ENCODE measurements around the gene GTF2H2C_2.
"Not testable (repeated sequence)": the region's sequence is repeated elsewhere in the genome, so short reads cannot be mapped to it uniquely, and the experiment has no call there.

The GTF2H2C_2 gene

DNA sequence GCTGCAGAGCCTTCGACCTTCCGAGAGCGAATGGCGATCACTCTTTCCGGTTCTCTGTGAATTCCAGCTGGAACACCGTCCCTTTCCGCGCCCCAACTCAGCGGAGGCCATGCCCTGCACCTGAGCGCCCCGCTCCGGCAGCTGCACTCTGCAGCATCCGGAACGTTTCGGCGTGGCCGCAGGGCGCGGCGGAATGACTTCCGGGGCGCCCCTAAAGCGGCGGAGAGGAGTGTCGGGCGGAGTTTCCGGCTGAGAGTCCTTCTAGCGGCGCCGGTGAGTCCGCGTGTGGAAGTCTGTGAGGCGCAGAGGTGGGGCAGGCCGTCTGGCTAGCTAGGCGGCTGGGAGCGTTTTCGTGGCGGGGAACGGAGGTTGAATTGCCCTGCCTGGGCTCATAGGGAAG lies at the start of gene GTF2H2C_2:
GTF2H2C_2 (plus strand) TSS at position 252 of the 400 bp plus-strand sequence.
- H3K4me3 ChIP-seq (ENCODE audit: low read depth, low read length); H3K27me3 ChIP-seq (replicated peaks); H3K27ac ChIP-seq; in situ Hi-C loops (cut with HindIII; ENCODE audit: low pct_ligation_motif_present, low sequenced_read_pairs); H3K36me3 ChIP-seq (replicated peaks); DNase-seq: not testable (repeated sequence)

GRCh38 chr5:70400984-70401686 lies 14.0 kb upstream of the GTF2H2C_2 start:
- peak; percentile 61 for DNase-seq
- H3K36me3 ChIP-seq (replicated peaks); in situ Hi-C loops (cut with HindIII; ENCODE audit: low pct_ligation_motif_present, low sequenced_read_pairs); H3K27me3 ChIP-seq (replicated peaks): not testable (repeated sequence)
- peak overlapping the region; percentile 62 for H3K4me3 ChIP-seq (ENCODE audit: low read depth, low read length)
- H3K27ac ChIP-seq = peak overlapping the region; percentile 49

DNA sequence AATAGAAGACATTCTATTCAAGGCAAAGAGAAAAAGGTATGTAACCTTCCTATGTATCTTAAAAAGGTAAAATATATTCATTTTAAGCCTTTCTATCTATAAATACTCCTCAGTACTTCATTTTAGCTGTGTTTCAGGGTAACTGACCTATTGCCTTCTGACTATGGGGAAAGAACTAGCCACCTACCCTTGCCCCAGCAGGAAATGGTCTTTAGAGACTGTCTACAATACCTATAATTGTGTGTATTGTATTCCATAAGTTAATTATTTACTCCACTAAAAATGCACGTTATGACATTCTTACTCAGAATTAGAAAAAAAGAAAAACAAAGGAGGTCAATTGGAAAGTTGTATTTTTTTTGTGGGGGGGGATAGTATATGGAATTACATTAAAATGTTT lies 6.2 kb downstream of the GTF2H2C_2 start:
- in situ Hi-C loops (cut with HindIII; ENCODE audit: low pct_ligation_motif_present, low sequenced_read_pairs); H3K27ac ChIP-seq; H3K4me3 ChIP-seq (ENCODE audit: low read depth, low read length); H3K36me3 ChIP-seq (replicated peaks); DNase-seq; H3K27me3 ChIP-seq (replicated peaks): not testable (repeated sequence)

GRCh38 chr5:70423215-70423614 lies 8.0 kb downstream of the GTF2H2C_2 start:
- in situ Hi-C loops (cut with HindIII; ENCODE audit: low pct_ligation_motif_present, low sequenced_read_pairs); H3K27ac ChIP-seq; H3K36me3 ChIP-seq (replicated peaks); H3K4me3 ChIP-seq (ENCODE audit: low read depth, low read length); DNase-seq; H3K27me3 ChIP-seq (replicated peaks): not testable (repeated sequence)

GRCh38 chr5:70438518-70438917 lies 23.4 kb downstream of the GTF2H2C_2 start:
- DNase-seq; H3K27me3 ChIP-seq (replicated peaks); H3K4me3 ChIP-seq (ENCODE audit: low read depth, low read length); H3K27ac ChIP-seq; H3K36me3 ChIP-seq (replicated peaks); in situ Hi-C loops (cut with HindIII; ENCODE audit: low pct_ligation_motif_present, low sequenced_read_pairs): not testable (repeated sequence)

DNA sequence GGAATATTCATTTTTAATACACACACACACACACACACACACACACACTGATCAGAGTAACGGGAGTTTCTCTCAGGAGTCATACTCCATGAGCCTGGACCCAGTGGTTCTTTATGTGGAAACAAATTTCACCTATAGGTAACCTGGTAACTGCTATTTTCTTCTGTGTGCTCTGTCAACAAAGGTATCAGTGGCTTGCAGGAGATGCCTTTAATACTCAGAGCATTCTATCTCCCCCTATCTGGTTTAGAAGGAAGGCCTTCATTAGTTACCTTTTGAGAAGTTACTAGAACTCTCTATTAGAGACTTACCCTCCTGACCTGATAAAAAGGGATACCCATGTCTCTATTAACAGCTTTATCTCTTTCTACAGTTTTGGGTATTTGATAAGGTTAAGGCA lies 34.4 kb downstream of the GTF2H2C_2 start:
- H3K27me3 ChIP-seq (replicated peaks); H3K27ac ChIP-seq; DNase-seq; in situ Hi-C loops (cut with HindIII; ENCODE audit: low pct_ligation_motif_present, low sequenced_read_pairs); H3K36me3 ChIP-seq (replicated peaks); H3K4me3 ChIP-seq (ENCODE audit: low read depth, low read length): not testable (repeated sequence)

GRCh38 chr5:70451249-70451984 lies 36.2 kb downstream of the GTF2H2C_2 start:
- H3K4me3 ChIP-seq (ENCODE audit: low read depth, low read length); in situ Hi-C loops (cut with HindIII; ENCODE audit: low pct_ligation_motif_present, low sequenced_read_pairs); DNase-seq; H3K27ac ChIP-seq; H3K36me3 ChIP-seq (replicated peaks); H3K27me3 ChIP-seq (replicated peaks): not testable (repeated sequence)

- in situ Hi-C loops (cut with HindIII; ENCODE audit: low pct_ligation_motif_present, low sequenced_read_pairs); H3K27ac ChIP-seq; H3K4me3 ChIP-seq (ENCODE audit: low read depth, low read length); H3K27me3 ChIP-seq (replicated peaks); H3K36me3 ChIP-seq (replicated peaks); DNase-seq: not testable (repeated sequence)
Measured at GRCh38 chr5:70457093-70457492, 41.9 kb downstream of the GTF2H2C_2 start.

GRCh38 chr5:70459188-70459587 lies 44.0 kb downstream of the GTF2H2C_2 start:
- H3K27ac ChIP-seq; in situ Hi-C loops (cut with HindIII; ENCODE audit: low pct_ligation_motif_present, low sequenced_read_pairs): not testable (repeated sequence)

DNA sequence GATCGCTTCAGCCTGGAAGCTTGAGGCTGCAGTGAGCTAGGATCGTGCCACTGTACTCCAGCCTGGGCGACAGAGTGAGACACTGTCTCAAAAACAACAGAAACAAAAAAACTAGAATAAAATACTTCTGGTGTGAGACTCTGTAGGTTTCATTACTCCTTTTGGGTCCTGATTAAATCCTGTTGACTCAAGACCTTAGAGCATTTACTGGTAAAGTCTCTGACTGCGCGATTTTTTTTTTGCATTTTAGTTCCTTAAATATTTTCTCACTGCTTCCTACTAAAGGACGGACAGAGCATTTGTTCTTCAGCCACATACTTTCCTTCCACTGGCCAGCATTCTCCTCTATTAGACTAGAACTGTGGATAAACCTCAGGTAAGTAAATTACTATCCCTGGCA lies 46.8 kb downstream of the GTF2H2C_2 start:
- in situ Hi-C loops (cut with HindIII; ENCODE audit: low pct_ligation_motif_present, low sequenced_read_pairs); DNase-seq; H3K27ac ChIP-seq; H3K36me3 ChIP-seq (replicated peaks); H3K4me3 ChIP-seq (ENCODE audit: low read depth, low read length); H3K27me3 ChIP-seq (replicated peaks): not testable (repeated sequence)

More at GRCh38 chr5:70459188-70459587, 44.0 kb downstream of the GTF2H2C_2 start:
- not testable (repeated sequence) for H3K4me3 ChIP-seq (ENCODE audit: low read depth, low read length); DNase-seq; H3K36me3 ChIP-seq (replicated peaks); H3K27me3 ChIP-seq (replicated peaks)

GRCh38 chr5:70464019-70464637 lies 49.0 kb downstream of the GTF2H2C_2 start:
- DNase-seq; H3K36me3 ChIP-seq (replicated peaks); H3K27ac ChIP-seq; H3K27me3 ChIP-seq (replicated peaks); H3K4me3 ChIP-seq (ENCODE audit: low read depth, low read length); in situ Hi-C loops (cut with HindIII; ENCODE audit: low pct_ligation_motif_present, low sequenced_read_pairs): not testable (repeated sequence)

- DNase-seq; H3K4me3 ChIP-seq (ENCODE audit: low read depth, low read length); H3K36me3 ChIP-seq (replicated peaks); H3K27me3 ChIP-seq (replicated peaks); H3K27ac ChIP-seq; in situ Hi-C loops (cut with HindIII; ENCODE audit: low pct_ligation_motif_present, low sequenced_read_pairs): not testable (repeated sequence)
Measured at GRCh38 chr5:70469926-70470509, 54.9 kb downstream of the GTF2H2C_2 start.
